Measurements from ENCODE around the gene SHROOM3.

Gene SHROOM3

DNA sequence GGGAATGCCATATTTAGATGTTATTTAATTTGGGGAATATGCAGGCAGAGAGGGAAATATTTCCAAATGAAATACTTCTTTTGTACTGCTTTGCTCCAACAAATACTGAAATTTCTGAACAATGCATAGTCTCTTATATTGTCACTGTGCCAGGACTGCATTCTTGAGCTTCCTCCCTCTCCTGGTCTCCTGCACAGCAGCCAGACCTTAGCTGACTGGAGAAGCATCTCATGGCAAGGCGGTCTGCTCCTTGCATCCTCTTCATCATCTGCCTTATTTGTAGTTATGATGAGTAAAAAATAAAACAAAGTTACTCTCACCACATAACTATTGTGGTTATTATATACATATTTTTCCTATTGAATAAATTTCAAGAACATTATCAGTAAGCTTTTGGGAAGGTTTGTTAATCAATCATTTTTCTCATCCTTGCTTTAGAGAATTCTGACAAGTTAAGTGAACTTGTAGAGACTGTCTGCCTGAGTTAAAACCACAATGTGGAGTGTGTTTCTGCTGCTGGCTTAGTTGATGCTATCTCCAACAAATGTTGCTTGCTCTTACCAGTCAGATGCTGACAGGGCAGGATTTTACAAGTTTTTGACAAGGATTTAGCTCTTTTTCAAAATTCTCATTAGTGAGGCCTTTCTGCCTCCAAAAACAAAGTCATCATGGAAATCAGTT is 309.4 kb downstream of the SHROOM3 start:
- no peak for DNase-seq
- in situ Hi-C loops (cut with MboI; ENCODE audit: low pct_unique_long_range_greater_than_20kb, low sequenced_read_pairs) = no loop called here

DNA sequence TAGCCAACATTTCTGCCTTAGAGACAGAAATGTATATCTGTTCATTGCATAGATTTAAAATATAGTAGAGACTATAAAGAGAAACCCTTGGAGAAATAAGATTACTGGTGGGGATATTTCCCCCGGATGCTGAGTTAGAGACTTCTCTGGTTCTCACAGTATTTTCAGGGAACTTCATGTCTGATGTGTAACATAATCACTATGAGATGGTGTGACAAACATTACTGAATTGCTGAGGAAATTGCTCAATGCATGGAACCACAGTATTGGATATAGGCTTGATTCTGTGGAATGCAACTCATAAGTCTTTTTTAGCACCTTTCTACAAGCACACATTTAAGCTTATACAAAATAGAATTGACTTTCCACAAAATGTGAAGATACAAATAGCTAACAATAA is 310.2 kb downstream of the SHROOM3 start:
- DNase-seq = no peak
- in situ Hi-C loops (cut with MboI; ENCODE audit: low pct_unique_long_range_greater_than_20kb, low sequenced_read_pairs) = no loop called here

DNA sequence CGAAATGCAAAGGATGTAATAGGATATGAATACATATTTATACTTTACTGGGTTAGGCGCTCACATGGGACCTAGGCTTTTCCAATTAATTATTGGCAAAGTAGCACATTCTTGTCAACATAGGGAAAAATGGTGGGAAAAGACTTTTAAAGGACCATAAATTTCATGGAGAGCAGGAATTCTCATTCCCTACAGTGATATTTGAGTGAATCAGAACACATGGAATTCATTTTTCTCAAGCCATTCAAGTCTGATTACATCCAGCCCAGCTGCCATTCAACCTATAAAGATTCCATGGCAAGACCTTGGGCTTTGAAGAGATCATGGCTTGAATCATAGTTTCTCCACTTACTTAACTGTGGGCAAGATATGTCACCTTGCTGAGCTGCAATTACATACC is 312.5 kb downstream of the SHROOM3 start:
- in situ Hi-C loops (cut with MboI; ENCODE audit: low pct_unique_long_range_greater_than_20kb, low sequenced_read_pairs) = no loop called here
- DNase-seq = no peak

DNA sequence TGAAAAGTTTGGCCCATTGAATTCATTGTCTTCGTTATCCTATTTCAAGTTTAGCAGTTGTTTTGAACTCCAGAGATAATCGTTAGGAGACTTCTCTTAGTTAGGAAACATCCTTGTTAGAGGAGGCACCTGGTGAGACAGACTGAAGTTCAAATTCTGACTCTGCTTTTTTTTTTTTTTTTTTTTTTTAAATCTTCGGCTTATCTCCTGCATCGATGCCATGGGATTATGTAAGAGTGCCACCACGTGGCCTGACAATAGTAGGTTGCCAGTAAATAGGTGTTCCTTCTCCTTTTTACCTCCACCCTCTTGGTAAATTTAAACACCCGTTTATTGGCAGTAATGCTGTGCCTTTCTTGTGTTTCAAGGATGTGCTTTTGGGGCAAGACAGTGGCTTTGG is 313.6 kb downstream of the SHROOM3 start:
- peak; percentile 48 for DNase-seq
- in situ Hi-C loops (cut with MboI; ENCODE audit: low pct_unique_long_range_greater_than_20kb, low sequenced_read_pairs) = no loop called here

DNA sequence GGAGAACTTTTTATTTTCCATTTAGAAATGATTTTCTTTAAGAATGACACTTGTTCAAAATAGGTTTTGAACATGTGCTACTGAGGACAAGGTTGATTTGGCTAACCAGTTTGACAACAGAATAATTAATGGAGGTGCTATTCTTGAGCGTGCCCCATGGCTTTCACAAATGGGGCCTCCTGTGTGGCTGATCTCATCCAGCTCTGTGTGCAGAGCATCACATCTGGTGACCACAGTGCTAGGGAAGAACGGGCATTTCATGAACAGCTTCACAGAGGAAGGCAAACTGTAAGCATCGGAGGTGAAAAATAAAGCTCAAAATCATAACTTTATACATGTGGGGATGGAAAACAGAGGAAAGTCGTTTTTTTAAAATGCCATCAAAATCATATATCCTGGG is 314.3 kb downstream of the SHROOM3 start:
- no peak for DNase-seq
- in situ Hi-C loops (cut with MboI; ENCODE audit: low pct_unique_long_range_greater_than_20kb, low sequenced_read_pairs) = no loop called here

DNA sequence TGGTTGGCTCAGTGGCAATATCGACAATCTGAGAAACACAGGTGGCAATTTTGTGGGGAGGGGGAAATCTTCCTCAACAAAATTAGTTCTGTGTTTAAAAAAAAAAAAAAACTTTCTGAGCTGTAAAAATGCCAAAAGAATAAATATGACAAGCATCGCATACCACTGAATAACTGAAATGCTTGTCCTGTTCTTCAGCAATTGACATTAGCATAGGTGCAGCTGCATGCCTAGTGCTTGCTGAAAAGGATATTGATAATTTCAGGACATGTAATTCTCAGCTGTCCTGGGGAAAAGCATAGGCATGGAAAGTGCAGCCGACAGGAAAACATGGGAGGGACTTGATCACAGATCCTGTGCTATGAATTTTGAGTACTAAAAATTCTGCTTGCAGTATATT is 315.7 kb downstream of the SHROOM3 start:
- no peak for DNase-seq
- in situ Hi-C loops (cut with MboI; ENCODE audit: low pct_unique_long_range_greater_than_20kb, low sequenced_read_pairs) = no loop called here

DNA sequence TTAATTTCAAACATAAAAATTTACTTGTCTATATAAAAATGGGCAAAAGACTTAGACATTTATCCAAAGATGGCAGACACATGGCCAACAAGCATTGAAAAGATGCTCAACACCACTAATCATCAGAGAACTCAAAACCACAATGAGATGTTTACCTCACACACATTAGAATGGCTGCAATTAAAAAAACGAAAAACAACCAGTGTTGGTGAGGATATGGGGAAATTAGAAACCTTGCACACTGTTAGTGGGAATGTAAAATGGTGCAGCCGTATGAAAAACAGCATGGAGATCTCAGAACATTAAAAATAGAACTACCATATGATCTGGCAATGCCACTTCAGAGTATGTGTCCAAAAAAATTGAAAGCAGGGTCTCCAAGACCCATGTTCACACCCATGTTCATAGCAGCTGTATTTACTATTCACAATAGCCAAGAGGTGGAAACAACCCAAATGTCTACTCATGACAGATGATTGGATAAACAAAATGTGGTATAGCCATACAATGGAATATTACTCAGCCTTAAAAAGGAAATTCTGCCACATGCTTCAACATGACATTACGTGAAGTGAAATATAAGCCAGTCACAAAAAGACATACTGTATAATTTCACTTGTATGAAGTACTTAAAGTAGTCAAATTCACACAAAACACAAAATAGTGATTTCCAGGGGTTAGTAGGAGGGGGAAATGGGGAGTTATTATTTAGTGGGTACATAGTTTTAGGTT is 316.7 kb downstream of the SHROOM3 start:
- in situ Hi-C loops (cut with MboI; ENCODE audit: low pct_unique_long_range_greater_than_20kb, low sequenced_read_pairs) = no loop called here

DNA sequence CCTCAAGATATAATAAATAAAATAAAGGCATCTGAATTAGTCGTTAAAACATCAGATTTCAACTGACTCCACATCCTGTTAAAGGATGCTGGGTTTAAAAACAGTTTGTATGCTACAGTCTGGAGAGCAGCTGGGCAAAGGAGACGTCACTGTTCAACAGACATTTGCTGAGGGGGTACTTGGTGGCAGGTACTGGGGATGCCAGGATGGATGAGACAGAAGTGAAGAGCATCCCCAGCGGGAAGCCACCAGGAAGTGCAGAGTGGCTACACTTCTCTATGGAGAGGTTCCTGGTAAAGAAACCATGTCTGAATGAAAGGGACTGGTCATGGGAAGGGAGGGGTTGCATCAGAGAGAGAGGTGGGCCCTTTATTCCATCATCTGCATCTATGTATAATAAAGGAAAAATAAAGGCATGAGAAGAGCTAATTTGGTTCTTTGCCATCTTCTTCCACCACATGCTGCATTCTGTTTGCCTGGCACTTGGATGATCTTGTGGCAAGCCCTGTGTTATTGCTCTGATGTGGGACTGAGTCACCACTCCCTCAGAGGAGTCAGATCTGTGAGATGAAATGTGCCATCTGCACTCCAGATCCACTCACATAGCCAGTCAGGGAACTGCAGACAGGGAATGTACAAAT is 318.0 kb downstream of the SHROOM3 start:
- no peak for DNase-seq
- in situ Hi-C loops (cut with MboI; ENCODE audit: low pct_unique_long_range_greater_than_20kb, low sequenced_read_pairs) = no loop called here

More for the DNA sequence above, 316.7 kb downstream of the SHROOM3 start:
- no peak for DNase-seq

DNA sequence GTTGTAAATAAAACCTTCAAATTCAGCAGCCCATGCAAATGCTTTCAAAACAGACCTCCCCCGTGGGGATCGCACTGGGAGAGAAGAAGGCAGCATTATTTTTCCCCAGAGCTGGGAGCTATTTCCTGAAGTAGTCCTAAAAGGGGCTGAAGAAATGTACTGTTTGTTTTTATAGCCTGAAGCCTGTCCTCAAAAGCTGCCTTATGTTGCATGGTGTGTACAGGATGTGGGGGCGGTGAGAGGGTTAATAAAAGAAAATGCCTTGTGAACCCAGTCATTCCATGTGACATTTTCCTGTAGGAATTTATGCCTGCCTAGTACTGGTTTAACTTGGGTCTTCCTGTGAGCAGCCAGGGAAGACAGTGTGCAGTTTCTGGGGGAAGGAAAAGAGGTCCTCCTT is 318.8 kb downstream of the SHROOM3 start:
- DNase-seq = no peak
- in situ Hi-C loops (cut with MboI; ENCODE audit: low pct_unique_long_range_greater_than_20kb, low sequenced_read_pairs) = no loop called here

DNA sequence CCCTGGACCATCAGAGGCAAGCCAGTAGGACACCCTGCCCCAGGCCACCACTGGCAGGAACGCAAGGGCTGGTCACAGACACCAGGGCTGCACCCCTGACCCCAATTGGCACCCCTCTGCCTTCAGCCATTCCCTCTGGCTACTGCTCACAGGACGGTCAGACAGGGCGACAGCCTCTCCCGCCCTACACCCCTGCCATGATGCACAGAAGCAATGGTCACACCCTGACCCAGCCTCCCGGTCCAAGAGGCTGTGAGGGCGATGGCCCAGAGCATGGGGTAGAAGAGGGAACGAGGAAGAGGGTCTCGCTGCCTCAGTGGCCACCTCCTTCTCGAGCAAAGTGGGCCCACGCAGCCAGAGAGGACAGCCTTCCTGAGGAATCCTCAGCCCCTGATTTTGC is 319.4 kb downstream of the SHROOM3 start:
- in situ Hi-C loops (cut with MboI; ENCODE audit: low pct_unique_long_range_greater_than_20kb, low sequenced_read_pairs) = no loop called here
- DNase-seq = no peak

DNA sequence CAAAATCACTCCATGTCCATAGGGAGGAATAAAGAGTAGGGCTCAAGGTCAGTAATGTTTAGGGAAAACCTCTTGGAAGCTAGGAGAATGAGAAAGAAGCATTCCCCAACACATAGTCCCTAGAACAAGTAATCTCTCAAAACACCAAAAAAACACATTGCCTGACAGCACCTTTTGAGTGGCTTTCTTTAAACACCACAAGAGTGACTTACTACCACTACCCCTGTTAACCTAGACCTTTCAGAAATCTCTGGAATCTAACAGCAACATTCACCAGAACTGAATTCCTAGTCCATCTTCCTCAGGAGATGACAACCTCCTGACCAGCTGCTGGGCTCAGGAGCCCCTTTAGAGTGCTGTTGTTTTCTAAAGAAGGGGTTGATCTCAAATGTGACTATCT is 320.7 kb downstream of the SHROOM3 start:
- in situ Hi-C loops (cut with MboI; ENCODE audit: low pct_unique_long_range_greater_than_20kb, low sequenced_read_pairs) = no loop called here
- no peak for DNase-seq

DNA sequence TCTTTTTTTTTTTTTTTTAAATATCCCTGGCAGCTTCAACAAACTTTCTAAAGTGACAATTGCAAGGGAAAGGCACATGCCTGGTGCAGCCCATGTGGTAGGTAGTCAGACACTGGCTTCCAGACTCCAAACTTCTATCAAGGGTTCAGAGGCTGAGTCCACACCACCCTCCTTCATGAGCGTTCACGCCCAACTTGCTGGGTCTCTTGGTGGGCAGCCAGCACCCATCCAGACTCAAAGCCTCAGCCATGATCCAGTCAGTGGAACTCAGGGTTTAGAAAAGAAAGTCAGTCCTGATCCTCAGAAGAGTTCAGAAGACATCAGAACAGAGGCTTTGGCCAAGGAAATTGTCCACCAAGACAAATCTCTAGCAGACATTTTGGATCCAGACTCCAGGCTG is 321.4 kb downstream of the SHROOM3 start:
- no peak for DNase-seq
- in situ Hi-C loops (cut with MboI; ENCODE audit: low pct_unique_long_range_greater_than_20kb, low sequenced_read_pairs) = no loop called here

DNA sequence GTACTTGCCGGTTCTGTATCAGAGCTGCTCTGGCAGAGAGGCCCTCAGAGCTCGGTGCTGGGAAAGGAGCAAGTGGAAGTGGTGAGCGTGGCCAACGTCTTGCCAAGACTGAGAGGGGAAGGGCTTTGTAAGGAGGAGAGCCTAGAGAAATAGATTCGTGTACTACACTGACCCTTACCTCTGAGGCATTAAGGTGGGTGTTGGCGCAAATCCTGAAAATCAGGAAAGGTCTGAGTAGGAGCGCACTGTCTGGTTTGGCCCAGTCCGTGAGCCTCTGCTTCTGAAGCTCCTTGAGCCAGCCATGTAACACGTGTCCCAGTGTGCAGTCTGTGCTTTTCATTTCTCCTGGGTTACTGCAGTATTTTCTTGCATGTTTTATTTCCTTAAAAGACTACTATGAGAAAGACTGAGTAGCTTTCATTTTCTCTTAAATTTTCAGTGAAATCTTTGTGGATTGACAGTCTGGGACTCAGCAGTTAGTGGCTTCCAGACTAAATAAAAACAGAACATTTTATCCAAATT is 322.4 kb downstream of the SHROOM3 start:
- in situ Hi-C loops (cut with MboI; ENCODE audit: low pct_unique_long_range_greater_than_20kb, low sequenced_read_pairs) = no loop called here

DNA sequence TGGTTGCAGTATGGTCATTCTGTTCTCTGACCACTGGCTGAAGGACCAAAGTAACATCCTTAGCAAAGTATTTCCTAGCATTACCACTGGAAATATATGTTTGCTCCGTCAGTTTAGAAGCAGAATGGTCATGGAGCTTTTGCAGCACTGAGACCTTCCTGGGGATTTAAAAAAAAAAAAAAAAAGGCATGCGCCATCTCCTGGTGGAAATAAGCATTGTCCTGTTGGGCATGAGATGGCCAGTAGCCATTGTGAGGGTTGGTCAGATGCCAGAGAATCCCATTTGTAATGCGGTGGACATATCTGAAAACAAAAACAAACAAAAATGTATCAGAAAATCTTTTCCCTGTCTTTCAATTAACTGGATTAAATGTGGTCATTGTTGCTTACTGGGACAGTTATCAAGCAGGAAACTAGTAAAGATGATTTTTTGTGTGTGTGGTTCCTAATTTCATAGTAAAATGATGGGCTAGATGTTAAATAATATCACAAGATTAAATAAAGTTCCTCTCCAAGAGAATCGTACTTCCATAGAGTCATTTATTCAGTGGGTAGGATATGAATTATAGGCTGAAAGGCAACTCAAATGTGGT is 323.4 kb downstream of the SHROOM3 start:
- in situ Hi-C loops (cut with MboI; ENCODE audit: low pct_unique_long_range_greater_than_20kb, low sequenced_read_pairs) = no loop called here
- DNase-seq = peak; percentile 45

More for the DNA sequence above, 322.4 kb downstream of the SHROOM3 start:
- no peak for DNase-seq

DNA sequence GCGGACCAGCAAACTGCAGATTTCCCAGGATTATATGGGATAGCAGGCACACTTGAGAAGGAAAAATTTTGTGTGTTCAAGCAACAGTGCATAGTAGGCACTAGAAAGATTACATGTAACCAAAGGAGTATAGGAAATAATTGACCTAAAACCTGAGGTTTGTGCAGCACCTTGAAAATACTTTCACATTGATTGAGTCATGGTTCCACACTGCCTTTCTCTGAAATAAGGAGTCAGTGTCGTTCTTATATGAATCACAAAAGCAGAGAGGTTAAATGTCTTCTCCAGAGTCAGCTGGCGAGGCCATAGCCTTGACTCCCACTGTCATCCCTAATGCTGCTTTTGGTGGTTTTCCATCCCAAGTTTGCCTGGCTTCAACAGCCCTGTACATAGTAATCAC is 324.0 kb downstream of the SHROOM3 start:
- no peak for DNase-seq
- in situ Hi-C loops (cut with MboI; ENCODE audit: low pct_unique_long_range_greater_than_20kb, low sequenced_read_pairs) = no loop called here

DNA sequence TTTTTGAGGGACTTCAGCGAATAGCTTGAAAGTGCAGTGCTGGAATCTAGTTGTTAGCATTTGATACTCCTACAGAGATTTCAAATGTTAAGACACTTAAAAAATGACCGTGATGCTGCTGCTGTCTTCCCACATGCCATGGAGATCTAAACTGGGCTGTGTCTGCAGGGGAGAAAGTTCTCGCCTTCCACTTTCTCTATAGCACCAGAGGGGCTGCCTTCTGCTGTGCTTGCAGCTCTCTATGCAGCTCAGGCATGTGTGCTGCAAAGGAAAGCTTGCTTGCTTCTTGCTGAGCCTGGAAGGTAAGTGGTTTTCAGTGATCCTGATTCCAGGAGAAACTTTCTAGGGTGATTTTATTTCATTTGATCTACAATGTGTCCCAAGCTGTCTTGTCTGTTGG is 325.2 kb downstream of the SHROOM3 start:
- in situ Hi-C loops (cut with MboI; ENCODE audit: low pct_unique_long_range_greater_than_20kb, low sequenced_read_pairs) = no loop called here
- no peak for DNase-seq

DNA sequence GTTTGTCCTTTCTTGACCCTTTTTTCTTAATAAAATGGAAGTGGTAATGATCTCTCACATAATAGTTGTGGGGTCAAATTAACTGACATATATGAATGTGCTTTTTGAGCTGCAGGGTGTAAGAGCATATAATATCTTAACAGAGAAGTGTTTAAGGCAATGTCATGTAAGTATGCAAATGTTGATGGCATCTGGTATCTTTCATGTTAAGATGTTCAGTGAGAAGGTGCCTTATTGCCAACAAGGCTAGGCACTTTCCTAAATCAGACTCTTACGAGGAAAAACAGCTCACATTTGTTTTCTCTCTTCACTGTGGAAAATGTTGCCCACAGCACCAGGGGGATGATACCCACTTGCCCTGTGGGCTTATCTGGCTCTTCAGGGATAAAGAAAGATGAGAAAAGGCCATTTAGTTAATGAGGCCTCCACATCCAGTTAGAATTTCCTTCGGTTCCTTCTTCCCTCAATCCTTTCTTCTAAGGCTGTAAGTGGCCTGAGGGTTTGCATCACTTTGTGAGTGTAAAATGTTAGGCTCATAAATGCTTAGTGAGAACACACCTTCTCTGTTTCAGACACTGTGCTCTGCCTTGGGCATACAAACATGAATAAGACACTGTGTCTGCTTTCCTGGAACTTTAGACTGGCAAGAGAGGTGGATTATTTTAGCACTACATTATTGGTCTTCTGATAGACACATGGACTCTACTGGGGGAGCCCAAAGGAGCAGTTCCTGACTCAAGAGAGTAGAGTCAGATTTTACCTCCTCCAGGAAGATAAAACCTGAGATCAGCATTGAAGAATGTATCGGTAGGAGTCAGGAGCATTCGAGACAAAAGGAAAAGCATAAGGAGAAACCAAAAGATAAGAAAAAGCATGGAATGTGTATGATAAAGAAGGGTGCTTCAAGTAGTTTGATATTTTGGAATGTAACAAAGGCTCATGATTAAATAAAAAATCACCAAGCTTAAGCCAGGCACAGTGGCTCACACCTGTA is 327.4 kb downstream of the SHROOM3 start:
- in situ Hi-C loops (cut with MboI; ENCODE audit: low pct_unique_long_range_greater_than_20kb, low sequenced_read_pairs) = no loop called here

DNA sequence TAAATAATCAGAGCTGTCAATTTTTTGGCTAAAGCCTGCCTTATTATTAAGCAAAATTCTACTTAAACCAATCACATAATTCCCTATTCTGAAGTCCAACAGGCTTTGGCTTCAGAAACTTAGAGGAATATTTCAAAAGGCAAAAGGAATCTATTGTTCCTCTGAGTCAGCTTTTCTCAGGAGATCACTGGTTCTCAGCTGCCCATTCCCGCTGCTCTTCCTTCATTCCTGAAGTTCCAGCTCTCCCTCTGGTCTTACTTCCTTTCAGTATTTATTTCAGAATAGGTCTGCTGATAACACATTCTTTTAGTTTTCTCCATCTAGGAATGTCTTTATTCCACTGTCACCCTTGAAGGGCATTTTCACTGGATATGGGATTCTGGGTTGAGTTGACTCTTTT is 329.2 kb downstream of the SHROOM3 start:
- no peak for DNase-seq
- in situ Hi-C loops (cut with MboI; ENCODE audit: low pct_unique_long_range_greater_than_20kb, low sequenced_read_pairs) = no loop called here

More for the DNA sequence above, 327.4 kb downstream of the SHROOM3 start:
- DNase-seq = no peak
